Neutrophil (primary cell): ENCODE measurements around the gene FGGY.

Experiments
- H3K27ac ChIP-seq: fragments of 200-600 bp; sonication (generic); 2 replicates; pipeline ENCODE4 v1.5.1; 2016; ENCODE audit warnings: mild to moderate bottlenecking, moderate library complexity
- H3K27me3 ChIP-seq: fragments of 200-600 bp; sonication (generic); 2 replicates; pipeline ENCODE4 v1.6.0; 2016; ENCODE audit warnings: mild to moderate bottlenecking
- H3K36me3 ChIP-seq: fragments of 200-600 bp; sonication (generic); 2 replicates; pipeline ENCODE4 v1.5.1; 2017
- H3K4me1 ChIP-seq, 2 experiments: fragments of 200-600 bp in 1 of 2; sonication (generic) in 1 of 2; 1 replicate in 1 of 2; 2 replicates in 1 of 2; pipeline versions ENCODE4 v1.5.1 to v1.6.1; 2013 to 2016; ENCODE audit warnings: low read depth in 1 of 2, low read length in 1 of 2, mild to moderate bottlenecking in 1 of 2, moderate library complexity in 1 of 2; ENCODE audit not compliant: control insufficient read depth in 1 of 2, insufficient read depth in 1 of 2
- H3K4me3 ChIP-seq, 2 experiments: fragments of 200-600 bp in 1 of 2; sonication (generic) in 1 of 2; 1 replicate in 1 of 2; 2 replicates in 1 of 2; pipeline ENCODE4 v1.5.1; 2013 to 2016; ENCODE audit warnings: low read depth in 1 of 2, low read length in 1 of 2, mild to moderate bottlenecking in 1 of 2, moderate library complexity in 1 of 2
- H3K9me3 ChIP-seq: fragments of 200-600 bp; sonication (generic); 2 replicates; pipeline ENCODE4 v1.5.1; 2016
- TF ChIP-seq, protein P1 (sequence below): fragments of 200-600 bp; sonication (generic); IDR thresholded peaks from 2 replicates; pipeline ENCODE4 v1.5.1; 2016; ENCODE audit warnings: antibody characterized with exemption

FGGY gene

DNA sequence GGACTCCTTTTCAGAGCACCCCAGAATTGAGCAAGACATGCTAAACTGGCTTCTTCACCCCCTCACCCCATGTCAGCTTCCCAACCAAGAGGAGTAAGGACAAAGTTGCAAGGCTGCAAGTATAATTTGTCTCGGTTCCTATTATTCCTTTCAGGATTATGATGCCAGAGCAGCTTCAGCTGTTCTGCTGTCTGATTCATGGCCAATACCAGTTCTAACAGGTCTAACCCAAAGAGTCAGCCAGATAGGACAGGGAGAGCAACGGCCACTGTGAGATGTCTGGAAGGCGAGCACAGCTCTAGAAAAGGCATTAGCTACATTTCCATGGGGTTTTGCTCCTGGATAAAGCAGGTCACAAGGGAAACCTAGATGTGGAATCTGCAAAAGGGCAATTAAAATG, 464.5 kb downstream of the FGGY start:
- no peaks in the 10 kb centered on the region for H3K9me3 ChIP-seq
- TF ChIP-seq, protein P1, sequence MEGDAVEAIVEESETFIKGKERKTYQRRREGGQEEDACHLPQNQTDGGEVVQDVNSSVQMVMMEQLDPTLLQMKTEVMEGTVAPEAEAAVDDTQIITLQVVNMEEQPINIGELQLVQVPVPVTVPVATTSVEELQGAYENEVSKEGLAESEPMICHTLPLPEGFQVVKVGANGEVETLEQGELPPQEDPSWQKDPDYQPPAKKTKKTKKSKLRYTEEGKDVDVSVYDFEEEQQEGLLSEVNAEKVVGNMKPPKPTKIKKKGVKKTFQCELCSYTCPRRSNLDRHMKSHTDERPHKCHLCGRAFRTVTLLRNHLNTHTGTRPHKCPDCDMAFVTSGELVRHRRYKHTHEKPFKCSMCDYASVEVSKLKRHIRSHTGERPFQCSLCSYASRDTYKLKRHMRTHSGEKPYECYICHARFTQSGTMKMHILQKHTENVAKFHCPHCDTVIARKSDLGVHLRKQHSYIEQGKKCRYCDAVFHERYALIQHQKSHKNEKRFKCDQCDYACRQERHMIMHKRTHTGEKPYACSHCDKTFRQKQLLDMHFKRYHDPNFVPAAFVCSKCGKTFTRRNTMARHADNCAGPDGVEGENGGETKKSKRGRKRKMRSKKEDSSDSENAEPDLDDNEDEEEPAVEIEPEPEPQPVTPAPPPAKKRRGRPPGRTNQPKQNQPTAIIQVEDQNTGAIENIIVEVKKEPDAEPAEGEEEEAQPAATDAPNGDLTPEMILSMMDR: no peak
- H3K4me1 ChIP-seq: peaks cover 4 to 6% of the 10 kb centered on the region in 2 experiments
- H3K27ac ChIP-seq: no peak overlapping the region
- no peaks in the 10 kb centered on the region for H3K27me3 ChIP-seq
- H3K36me3 ChIP-seq: no peaks in the 10 kb centered on the region
- no peak overlapping the region for H3K4me3 ChIP-seq

DNA sequence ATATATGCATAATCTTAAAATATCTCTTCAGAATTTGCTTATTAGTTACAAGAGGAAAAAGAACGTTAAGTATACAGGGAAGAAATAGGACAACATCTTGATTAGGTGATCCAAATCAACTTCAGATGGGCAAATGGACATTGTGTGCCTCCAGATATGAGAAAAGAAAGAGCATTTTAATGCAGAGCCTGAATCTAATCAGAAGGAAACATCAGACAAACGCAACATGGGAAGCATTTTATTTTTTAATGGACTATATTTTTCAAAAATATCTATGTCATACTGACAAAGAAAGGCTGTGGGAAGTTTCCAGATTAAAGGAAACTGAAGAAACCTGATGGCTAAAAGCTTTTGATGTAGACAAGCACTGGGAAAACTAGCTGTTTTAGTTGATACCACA, 466.5 kb downstream of the FGGY start:
- TF ChIP-seq, protein P1: no peak
- Histone ChIP-seq H3K9me3 (no peaks in the 10 kb centered on the region), H3K4me3 (no peak overlapping the region), H3K36me3 (no peaks in the 10 kb centered on the region), H3K27ac (no peak overlapping the region), H3K4me1 (peaks cover 4 to 6% of the 10 kb centered on the region in 2 experiments), H3K27me3 (no peaks in the 10 kb centered on the region)

DNA sequence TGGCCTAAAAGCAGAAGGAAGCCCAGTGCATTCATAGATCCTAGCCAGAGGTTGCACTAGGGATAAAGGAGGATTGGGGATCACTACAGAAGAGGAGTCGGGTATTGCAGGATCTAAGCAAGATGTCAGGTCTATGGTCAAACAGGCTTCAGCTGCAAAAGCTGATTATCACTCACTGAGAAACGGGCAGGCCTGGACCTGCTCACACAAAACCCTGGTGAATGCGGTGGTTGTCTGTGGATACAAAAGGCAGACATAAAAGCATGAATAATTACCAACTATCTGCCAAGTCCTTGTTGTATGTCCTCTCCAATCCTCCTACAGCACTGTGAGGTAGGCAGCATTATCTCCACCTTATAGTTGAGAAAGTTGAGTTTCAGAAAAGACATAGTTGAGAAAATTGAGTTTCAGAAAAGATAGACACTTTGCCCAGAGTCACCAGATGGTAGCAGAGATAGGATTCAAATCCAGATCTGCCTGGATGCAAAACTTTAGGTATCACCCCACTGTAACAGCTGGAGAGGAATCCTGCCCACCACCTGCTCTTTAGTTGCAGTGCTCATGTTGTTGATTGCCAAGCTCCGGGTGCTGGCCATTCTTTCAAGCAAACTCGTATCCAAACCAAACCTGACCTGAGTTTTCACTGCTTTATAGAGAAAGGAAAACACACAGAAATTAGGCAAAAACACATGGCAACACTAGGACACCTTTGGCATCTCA, 468.3 kb downstream of the FGGY start:
- no peak overlapping the region for H3K4me3 ChIP-seq
- H3K9me3 ChIP-seq: no peaks in the 10 kb centered on the region
- H3K27ac ChIP-seq: no peak overlapping the region
- no peaks in the 10 kb centered on the region for H3K36me3 ChIP-seq
- TF ChIP-seq, protein P1: no peak
- no peaks in the 10 kb centered on the region for H3K27me3 ChIP-seq
- H3K4me1 ChIP-seq: no peaks in the 10 kb centered on the region

DNA sequence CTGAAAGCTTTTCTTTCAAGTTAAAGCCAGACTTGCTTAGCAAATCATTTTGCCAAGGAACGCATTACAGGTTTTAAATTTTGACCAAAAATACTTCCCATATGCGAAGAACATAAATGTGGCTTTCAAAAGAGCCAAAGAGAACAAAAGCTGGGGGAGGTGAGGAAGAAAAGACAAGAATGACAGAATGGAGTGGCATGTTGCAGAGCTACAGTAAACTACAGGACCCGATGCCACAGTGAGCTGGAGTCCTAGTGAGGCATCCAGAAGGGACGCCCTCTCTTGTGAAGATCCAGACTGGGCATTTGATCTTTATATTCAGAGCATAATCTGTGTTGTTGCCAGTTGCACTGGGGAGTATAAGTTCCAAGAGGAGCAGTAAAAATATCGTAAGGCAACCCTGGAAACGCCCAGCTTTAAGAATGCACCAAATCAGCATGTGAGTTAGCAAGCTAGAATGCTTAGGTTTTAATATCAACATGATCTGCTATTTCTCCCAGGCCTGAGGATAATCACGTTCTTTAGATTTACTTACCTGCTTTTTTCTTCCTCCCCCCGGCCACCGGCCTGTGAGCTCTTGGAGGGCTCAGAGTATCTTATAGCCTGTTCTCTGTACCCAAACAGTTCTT, 469.4 kb downstream of the FGGY start:
- TF ChIP-seq, protein P1: no peak
- H3K36me3 ChIP-seq: no peaks in the 10 kb centered on the region
- no peak overlapping the region for H3K27ac ChIP-seq
- no peaks in the 10 kb centered on the region for H3K4me1 ChIP-seq
- H3K4me3 ChIP-seq: no peak overlapping the region
- H3K27me3 ChIP-seq: no peaks in the 10 kb centered on the region
- no peaks in the 10 kb centered on the region for H3K9me3 ChIP-seq

DNA sequence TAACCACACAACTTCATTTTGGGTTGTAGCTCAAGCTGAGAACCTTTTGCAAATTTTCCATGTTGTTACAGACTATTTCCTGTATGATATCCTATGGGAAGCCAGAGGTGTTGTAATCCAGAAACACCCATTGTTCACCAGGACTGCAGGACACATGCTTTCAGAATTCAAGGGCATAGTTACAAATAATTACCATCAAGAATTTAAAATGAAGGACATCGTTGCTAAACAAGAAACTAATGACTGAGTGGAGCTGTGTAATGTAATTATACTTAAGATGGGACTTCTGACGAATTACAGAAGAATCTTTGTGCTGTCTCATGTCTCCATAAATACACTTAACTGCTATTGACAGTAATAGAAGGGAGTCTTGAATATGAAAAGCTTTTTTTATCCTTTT, 470.2 kb downstream of the FGGY start:
- no peaks in the 10 kb centered on the region for H3K27me3 ChIP-seq
- no peak overlapping the region for H3K27ac ChIP-seq
- no peak overlapping the region for H3K4me3 ChIP-seq
- TF ChIP-seq, protein P1: no peak
- H3K9me3 ChIP-seq: no peaks in the 10 kb centered on the region
- no peaks in the 10 kb centered on the region for H3K4me1 ChIP-seq
- no peaks in the 10 kb centered on the region for H3K36me3 ChIP-seq
